GM21526 (cell line): Measurements from ENCODE around the gene SENP5.
"Not testable (repeated sequence)": the region's sequence is repeated elsewhere in the genome, so short reads cannot be mapped to it uniquely, and the experiment has no call there.

Experiments used
- ATAC-seq: cut with Tn5 transposase; IDR thresholded peaks from one replicate; pipeline ENCODE4 v1.9.1; 2021; ENCODE audit warnings: moderate library complexity; ENCODE audit not compliant: unreplicated experiment, low FRiP score

SENP5 gene

GRCh38 chr3:196938576-196938975 is 70.9 kb downstream of the SENP5 start:
- no peak for ATAC-seq

- ATAC-seq = peak; percentile 16
Measured at GRCh38 chr3:196941729-196942225, 74.1 kb downstream of the SENP5 start.

DNA sequence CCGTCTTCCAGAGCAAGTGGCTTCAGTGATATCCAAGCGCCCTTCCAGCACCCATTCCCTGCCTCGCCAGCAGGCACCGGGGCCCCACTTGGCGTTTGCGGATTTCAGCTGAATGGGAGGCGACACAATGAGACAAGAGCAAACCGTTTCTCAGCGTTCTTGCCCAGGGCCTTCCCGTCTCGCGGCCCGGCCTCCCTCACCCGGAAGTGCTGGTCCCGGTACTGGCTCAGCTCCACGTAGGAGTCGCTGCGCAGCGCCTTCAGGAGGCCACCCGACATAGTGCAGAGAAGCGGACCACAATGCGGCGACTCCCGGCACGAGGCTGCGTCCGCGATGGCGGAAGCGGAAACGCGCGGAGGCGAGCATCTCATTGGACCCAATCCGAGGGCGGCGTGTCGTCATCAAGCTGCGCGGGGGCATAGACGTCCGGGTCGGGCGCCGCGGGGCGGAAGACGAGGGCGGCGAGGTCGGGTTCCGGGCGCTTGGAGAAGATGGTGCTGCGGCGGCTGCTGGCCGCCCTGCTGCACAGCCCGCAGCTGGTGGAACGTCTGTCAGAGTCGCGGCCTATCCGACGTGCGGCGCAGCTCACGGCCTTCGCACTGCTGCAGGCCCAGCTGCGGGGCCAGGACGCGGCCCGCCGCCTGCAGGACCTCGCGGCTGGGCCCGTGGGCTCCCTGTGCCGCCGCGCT is 74.7 kb downstream of the SENP5 start, which contains the start of gene NCBP2:
Gene NCBP2, minus strand, starts transcription at position 303 of the 689 bp plus-strand sequence. Its CDS starts 25 bp downstream, at position 278.
- ATAC-seq = peak; percentile 88

GRCh38 chr3:196942915-196943277 is 75.2 kb downstream of the SENP5 start:
- ATAC-seq = no peak

GRCh38 chr3:196944037-196944790 is 76.5 kb downstream of the SENP5 start:
- not testable (repeated sequence) for ATAC-seq

GRCh38 chr3:196947136-196947859 is 79.6 kb downstream of the SENP5 start:
- ATAC-seq = no peak

- no peak for ATAC-seq
Measured at GRCh38 chr3:196947860-196948441, 80.2 kb downstream of the SENP5 start.

DNA sequence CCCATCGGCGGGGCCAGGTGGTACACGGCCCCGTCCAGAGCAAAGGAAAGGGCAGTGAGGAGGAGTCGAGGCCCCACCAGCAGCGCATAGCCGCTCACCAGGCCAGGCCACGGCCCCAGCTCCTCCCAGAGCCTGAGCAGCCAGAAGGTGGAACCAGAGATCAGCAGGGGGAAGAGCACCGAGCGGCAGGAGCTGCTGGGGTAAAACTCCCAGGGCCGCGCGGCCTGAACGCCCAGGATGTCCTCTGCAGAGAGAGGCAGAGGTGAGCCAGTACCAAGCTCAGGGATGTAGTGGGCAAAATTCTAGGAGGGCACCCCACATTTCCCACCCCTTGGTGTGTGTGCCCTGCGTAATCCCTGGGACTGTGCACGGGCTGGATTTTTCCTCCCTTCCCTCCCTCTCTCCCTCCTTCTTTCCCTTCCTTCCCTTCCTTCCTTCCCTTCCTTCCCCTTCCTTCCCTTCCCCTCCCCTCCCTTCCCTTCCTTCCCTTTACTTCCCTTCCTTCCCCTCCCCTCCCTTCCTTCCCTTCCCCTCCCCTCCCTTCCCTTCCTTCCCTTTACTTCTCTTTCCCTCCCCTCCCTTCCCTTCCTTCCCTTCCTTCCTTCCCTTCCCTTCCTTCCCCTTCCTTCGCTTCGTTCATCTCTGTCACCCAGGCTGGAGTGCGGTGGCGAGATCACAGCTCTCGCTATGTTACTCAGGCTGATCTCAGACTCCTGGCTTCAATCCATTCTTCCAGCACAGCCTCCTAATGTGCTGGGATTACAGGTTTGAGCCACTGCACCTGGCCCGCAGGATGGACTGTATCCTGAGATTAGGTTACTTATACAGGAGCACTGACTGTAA is 80.9 kb downstream of the SENP5 start:
- no peak for ATAC-seq

DNA sequence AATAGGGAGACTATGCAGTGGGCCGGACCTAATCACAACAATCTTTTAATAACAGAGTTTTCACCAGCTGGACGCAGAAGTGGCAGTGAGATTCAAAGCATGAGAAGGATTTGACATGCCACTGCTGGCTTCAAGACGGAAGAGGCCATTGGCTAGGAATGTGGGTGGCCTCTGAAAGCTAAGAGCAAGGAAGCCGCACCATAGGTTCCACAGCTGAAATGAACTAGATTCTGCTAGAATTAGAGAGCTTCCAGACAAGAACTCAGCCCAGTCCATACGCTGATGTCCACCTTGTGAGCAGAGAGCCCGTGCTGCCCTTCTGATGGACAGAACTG is 81.5 kb downstream of the SENP5 start:
- ATAC-seq = no peak

DNA sequence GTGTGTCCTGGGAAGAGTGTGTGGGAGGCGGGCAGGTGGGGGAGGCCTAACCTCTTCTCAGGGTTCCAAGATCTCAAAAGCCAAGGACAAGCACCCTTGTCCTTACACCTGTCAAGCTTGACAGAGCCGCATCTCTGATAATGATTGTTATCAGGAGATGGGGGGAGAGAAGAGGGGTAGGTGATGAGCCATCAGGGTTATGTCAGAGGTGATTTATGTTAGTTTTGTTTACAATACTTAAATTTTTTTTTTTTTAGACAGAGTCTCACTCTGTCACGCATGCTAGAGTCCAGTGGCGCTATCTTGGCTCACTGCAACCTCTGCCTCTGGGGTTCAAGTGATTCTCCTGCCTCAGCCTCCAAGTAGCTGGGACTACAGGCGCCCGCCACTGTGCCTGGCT is 82.0 kb downstream of the SENP5 start:
- ATAC-seq = no peak

GRCh38 chr3:196951371-196951770 is 83.7 kb downstream of the SENP5 start:
- no peak for ATAC-seq

- no peak for ATAC-seq
Measured at GRCh38 chr3:196954832-196955231, 87.1 kb downstream of the SENP5 start.

GRCh38 chr3:196962108-196962929 is 94.6 kb downstream of the SENP5 start:
- no peak for ATAC-seq

- ATAC-seq = no peak
Measured at GRCh38 chr3:196962930-196963630, 95.4 kb downstream of the SENP5 start.

DNA sequence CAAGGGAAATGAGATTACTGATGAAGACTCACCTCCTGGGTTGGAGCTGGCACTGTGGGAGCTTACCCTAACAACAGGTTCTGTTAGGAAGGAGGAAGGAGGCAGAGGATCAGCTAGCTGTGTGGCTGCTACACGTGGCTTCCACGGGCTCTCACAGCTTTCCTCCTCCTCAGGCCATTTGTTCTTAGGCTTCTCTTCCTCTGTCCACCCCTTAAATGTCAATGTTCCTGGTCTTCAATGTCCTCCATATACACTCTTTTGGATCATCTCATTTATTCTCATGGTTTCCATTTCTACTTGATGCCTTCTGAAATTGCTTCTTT is 95.9 kb downstream of the SENP5 start:
- ATAC-seq = no peak

DNA sequence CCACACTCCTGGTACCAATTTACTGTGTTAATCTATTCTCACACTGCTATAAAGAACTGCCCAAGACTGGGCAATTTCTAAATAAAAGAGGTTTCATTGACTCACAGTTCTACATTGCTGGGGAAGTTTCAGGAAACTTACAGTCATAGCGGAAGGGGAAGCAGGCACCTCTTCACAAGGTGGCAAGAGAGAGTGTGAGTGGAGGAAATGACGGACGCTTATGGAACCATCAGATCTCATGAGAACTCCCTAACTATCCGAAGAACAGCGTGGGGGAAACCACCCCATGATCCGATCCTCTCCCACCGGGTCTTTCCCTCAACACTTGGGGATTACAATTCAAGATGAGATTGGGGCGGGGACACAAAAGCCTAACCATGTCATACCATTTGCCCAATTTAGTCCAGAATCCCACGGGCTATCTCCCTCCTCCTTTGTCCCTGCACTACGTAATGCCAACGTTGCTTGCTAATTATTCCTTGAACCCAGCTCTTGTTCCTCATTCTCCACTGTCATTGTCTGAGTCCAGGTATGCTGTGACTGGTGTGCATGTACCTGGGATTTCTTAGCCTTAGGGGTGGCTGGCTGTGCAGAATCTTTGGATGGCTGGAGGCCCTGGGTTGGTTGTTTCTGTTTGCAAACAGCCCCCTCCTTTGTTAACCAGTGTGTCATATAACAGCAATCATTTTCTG is 97.5 kb downstream of the SENP5 start:
- ATAC-seq = no peak

GRCh38 chr3:196965804-196966173 is 98.1 kb downstream of the SENP5 start:
- no peak for ATAC-seq
